ENCODE measurements around the gene SORCS1. TPM values are rescaled to one million over a fixed set of nuclear protein-coding genes. Genes with fewer than 3 reads are reported as not detected.
A peak's percentile ranks its signal among the peaks of the same experiment; 100 is the strongest.

Gene SORCS1
- total and polyA plus RNA-seq, 12 donors: 0.30 to 5.5 (median 1.3) TPM

- intact Hi-C loops (cut with DNase I): no loop called here
- no peaks in the 10 kb centered on the region for H3K36me3 ChIP-seq
- peak in 6 of 8 donors; percentile 49 to 70 (median 61) for ATAC-seq
- no peaks in the 10 kb centered on the region for H3K9me3 ChIP-seq
- WGBS, 2 donors: 67 to 73% methylated on average over 1 of the region's 1 CpG
- peak in 1 of 2 donors; percentile 7 for DNase-seq
- TF ChIP-seq, protein P1, sequence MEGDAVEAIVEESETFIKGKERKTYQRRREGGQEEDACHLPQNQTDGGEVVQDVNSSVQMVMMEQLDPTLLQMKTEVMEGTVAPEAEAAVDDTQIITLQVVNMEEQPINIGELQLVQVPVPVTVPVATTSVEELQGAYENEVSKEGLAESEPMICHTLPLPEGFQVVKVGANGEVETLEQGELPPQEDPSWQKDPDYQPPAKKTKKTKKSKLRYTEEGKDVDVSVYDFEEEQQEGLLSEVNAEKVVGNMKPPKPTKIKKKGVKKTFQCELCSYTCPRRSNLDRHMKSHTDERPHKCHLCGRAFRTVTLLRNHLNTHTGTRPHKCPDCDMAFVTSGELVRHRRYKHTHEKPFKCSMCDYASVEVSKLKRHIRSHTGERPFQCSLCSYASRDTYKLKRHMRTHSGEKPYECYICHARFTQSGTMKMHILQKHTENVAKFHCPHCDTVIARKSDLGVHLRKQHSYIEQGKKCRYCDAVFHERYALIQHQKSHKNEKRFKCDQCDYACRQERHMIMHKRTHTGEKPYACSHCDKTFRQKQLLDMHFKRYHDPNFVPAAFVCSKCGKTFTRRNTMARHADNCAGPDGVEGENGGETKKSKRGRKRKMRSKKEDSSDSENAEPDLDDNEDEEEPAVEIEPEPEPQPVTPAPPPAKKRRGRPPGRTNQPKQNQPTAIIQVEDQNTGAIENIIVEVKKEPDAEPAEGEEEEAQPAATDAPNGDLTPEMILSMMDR (IDR thresholded peaks at IDR 0.05): no peak
- H3K27me3 ChIP-seq: peaks cover 0 to 6% (median 0%) of the 10 kb centered on the region in 7 donors
- H3K4me3 ChIP-seq: no peak overlapping the region
- H3K27ac ChIP-seq: peak overlapping the region in 2 of 10 donors; percentile 20 to 56
- peaks cover 0 to 17% (median 13%) of the 10 kb centered on the region in 9 donors for H3K4me1 ChIP-seq
Observed at GRCh38 chr10:106619346-106619745, 545.2 kb downstream of the SORCS1 start.

- TF ChIP-seq, protein P1 (IDR thresholded peaks at IDR 0.05): no peak
- 34 to 43% methylated on average over 5 of the region's 5 CpGs for WGBS, 2 donors
- H3K27ac ChIP-seq: peak overlapping the region in 2 of 10 donors; percentile 20 to 56
- H3K9me3 ChIP-seq: no peaks in the 10 kb centered on the region
- H3K27me3 ChIP-seq: peaks cover 0 to 6% (median 0%) of the 10 kb centered on the region in 7 donors
- ATAC-seq (peak in 4 of 8 donors; percentile 32 to 77 (median 45)), DNase-seq (peak in 1 of 2 donors; percentile 6)
- peaks cover 0 to 17% (median 13%) of the 10 kb centered on the region in 9 donors for H3K4me1 ChIP-seq
- intact Hi-C loops (cut with DNase I): no loop called here
- H3K36me3 ChIP-seq: no peaks in the 10 kb centered on the region
- no peak overlapping the region for H3K4me3 ChIP-seq
Observed at GRCh38 chr10:106618646-106619045, 545.9 kb downstream of the SORCS1 start.

- TF ChIP-seq, protein P1 (IDR thresholded peaks at IDR 0.05): no peak
- ATAC-seq: peak in 5 of 8 donors; percentile 47 to 78 (median 53)
- Histone ChIP-seq H3K27me3 (peaks cover 0 to 11% (median 3%) of the 10 kb centered on the region in 7 donors), H3K9me3 (no peaks in the 10 kb centered on the region), H3K36me3 (no peaks in the 10 kb centered on the region), H3K4me1 (peaks cover 0 to 17% (median 13%) of the 10 kb centered on the region in 9 donors), H3K4me3 (no peak overlapping the region), H3K27ac (no peak overlapping the region)
- WGBS, 2 donors: 11 to 13% methylated on average over 3 of the region's 3 CpGs
- intact Hi-C loops (cut with DNase I): no loop called here
- peak in 1 of 2 donors; percentile 6 for DNase-seq
Observed at GRCh38 chr10:106615081-106615480, 549.4 kb downstream of the SORCS1 start.

GRCh38 chr10:106614293-106614692 lies 550.2 kb downstream of the SORCS1 start:
- H3K36me3 ChIP-seq: no peaks in the 10 kb centered on the region
- ATAC-seq: no peak
- intact Hi-C loops (cut with DNase I): no loop called here
- H3K4me1 ChIP-seq: peaks cover 0 to 16% (median 13%) of the 10 kb centered on the region in 9 donors
- no peaks in the 10 kb centered on the region for H3K9me3 ChIP-seq
- no peak overlapping the region for H3K4me3 ChIP-seq
- DNase-seq: no peak
- H3K27me3 ChIP-seq: peaks cover 0 to 11% (median 3%) of the 10 kb centered on the region in 7 donors
- 62 to 68% methylated on average over 5 of the region's 5 CpGs for WGBS, 2 donors
- H3K27ac ChIP-seq: no peak overlapping the region
- TF ChIP-seq, protein P1 (IDR thresholded peaks at IDR 0.05): no peak
